GF-D8 (cell line): ENCODE measurements around the gene NUTM2B.
"Not testable (repeated sequence)": the region's sequence is repeated elsewhere in the genome, so short reads cannot be mapped to it uniquely, and the experiment has no call there.

ENCODE experiments used
- DNase-seq: peaks from one replicate; lab custom pipeline; 2025; lab: John Stamatoyannopoulos, UW

The NUTM2B gene, protein sequence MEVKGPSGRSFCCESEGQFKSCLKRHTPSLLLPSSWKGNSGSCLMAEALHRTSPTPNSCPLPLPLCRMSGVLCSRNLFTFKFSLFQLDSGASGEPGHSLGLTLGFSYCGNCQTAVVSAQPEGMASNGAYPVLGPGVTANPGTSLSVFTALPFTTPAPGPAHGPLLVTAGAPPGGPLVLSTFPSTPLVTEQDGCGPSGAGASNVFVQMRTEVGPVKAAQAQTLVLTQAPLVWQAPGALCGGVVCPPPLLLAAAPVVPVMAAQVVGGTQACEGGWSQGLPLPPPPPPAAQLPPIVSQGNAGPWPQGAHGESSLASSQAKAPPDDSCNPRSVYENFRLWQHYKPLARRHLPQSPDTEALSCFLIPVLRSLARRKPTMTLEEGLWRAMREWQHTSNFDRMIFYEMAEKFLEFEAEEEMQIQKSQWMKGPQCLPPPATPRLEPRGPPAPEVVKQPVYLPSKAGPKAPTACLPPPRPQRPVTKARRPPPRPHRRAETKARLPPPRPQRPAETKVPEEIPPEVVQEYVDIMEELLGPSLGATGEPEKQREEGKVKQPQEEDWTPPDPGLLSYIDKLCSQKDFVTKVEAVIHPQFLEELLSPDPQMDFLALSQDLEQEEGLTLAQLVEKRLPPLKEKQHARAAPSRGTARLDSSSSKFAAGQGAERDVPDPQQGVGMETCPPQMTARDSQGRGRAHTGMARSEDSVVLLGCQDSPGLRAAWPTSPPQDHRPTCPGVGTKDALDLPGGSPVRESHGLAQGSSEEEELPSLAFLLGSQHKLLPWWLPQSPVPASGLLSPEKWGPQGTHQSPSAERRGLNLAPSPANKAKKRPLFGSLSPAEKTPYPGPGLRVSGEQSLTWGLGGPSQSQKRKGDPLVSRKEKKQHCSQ

DNA sequence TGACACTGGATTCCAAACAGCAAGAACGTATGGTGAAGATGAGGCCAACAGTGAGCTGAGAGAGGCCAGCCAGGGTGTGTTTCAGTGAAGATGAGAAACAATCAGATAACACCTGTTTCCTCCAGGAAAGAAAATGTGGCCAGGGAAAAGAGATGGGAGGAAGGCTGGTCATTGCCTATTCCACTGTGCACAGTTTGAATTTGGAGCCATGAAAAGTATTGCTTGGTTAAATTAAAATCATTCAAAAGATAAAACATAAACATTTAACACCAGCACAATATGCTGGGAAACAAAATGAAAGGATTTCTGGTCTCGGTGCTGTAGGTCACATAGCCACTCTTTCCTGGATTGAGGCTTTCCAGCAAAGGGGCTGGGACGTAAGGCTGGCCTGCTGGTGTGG lies at the start of gene NUTM2B:
Gene NUTM2B (plus strand): TSS at position 301 of the 400 bp plus-strand sequence. CDS start 383 bp downstream, outside the sequence.
- not testable (repeated sequence) for DNase-seq

DNA sequence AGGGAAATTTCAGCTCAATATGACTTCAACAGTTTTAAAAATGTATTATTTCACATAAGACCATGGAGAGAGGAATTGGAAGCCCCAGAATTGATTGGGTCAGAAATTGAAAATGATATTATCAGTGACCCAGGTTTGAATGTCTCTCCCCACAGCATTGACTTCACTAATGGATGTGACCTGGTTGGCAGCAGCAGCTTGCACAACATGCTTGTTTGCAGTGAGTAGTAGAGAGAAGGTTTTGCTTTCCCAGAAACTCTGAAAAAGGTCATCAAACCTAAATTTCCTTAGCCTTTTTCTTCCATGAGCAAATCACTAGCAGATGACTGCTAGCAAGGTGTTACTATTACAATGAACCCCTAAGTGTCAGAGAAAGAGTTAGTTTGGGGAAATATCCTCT lies 39.7 kb upstream of the NUTM2B start:
- DNase-seq = not testable (repeated sequence)

DNA sequence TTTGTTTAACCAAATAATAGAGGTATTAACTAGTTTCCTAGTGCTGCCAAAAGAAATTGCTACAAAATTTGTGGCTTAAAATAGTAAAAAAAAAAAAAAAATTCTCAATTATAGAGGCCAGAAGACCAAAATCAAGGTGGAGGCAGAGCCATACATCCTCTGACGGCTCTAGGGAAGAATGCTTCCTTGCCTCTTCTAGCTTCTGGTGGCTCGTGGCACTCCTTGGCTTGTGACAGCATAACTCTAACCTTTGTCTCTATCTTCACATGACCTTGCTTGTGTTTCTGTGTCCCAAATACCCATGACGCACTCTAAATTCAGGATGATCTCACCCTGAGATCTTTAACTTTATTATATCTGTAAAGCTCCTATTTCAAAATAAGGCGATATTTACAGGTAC lies 38.3 kb upstream of the NUTM2B start:
- not testable (repeated sequence) for DNase-seq

DNA sequence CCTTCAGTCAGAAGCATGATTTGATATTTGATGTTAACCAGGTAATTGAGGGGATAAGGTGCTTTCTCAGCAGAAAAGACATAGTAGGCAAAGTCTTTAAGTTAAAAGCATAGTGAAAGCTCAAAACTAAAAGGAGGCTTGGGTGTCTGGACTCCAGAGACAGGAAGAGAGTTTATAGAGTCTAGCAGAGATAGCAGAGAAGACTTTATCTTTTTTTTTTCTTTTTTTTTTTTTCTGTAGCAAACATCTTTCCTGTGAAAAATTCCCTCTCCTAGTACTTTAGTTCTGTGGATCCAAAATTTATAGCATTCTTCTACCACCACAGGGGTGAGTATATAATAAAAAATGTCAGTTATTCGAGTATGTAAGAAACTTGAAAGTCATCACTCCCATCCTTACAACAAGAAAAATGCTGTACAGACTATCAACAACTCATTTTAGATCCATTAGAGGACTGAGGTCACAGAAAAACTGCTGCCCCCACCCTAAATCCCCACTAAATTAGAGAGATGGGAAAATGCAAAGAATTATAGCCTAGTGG lies 33.7 kb upstream of the NUTM2B start:
- DNase-seq = not testable (repeated sequence)

DNA sequence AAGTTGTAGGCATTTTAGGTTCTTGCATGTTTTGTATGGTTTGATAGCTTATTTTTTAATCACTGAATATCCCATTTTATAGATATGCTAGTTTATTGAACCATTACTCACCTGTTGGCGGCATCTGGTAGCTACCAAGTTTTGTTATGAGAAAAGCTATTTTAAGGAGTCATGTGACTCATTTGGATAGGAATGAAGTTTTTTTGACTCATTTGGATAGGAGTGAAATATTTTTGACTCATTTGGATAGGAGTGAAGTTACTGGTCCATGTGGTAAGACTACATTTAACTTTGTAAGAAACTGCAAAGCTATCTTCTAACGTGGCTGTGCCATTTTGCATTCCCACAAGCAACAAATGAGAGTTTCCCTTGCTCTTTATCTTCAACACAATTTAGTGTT lies 28.1 kb upstream of the NUTM2B start:
- DNase-seq = not testable (repeated sequence)

DNA sequence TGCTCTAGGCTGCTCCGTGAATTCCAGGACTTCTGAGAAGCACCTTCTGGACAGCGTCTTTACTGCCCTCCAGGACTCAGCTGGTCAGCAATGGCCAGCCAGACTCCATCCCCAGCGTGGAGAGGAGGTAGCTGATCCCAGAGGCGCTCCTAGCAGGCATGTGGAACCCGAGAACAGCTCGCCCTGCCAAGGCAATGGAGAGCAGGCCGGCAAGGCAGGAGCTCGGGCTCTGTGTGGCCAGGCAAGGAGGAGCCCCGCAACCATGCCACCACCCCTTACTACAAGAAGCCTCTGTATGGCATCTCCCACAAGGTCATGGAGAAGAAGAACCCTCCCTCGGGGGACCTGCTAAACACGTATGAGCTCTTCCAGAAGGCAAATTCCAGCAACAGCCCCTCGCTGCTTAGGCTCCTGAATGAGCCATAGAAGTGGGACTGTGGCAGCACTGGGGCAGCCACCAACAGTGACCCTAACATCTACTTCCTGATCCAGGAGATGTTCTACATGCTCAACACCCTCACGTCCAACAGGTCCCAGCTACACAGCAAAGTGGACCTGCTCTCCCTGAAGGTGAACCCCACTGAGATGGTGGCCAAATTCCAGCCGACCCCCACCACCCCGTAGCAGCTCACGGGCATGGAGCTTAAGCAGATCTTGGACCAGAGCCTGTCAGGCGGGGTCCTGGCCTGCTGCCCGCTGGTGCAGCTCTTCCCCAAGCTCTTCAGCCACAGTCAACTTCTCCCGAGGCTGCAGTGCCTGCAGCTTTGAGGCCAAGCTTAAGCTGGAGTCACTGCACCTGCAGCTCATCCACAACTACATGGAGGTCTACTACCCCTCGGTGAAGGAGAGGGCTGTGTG lies 19.8 kb upstream of the NUTM2B start:
- not testable (repeated sequence) for DNase-seq

DNA sequence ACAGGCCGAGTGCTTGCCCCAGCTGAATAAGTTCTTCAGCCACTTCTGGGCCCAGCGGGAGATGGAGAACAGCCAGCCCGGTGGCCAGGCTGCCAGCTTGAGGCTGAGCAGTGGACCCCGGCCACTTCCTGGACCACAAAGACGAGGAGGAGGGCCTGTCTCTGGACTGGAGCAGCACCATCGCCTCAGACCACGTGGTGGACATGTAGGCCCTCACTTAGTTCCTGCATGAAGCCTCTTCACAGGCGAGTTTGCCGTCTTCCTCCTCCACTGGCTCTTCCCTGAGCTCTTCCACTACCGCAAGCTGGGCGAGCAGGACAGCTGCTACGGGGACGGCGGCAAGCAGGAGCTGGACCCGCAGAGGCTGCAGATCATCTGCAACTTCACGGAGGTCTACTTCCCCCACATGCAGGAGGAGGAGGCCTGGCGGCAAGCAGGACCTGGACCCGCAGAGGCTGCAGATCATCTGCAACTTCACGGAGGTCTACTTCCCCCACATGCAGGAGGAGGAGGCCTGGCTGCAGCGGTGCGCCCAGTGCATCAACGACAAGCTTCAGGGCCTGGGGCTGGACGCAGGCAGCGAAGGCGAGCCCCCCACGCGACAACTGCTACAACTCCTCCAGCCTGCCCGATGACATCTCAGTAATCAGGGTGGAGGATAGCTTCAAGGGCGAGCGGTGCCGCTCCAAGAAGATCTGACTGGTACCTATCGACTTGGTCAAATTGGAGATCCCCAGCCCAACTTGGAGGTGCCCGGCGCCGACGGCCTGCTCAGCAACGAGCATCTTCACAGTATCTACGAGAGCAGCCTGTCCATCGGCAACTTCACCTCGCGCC lies 18.9 kb upstream of the NUTM2B start:
- not testable (repeated sequence) for DNase-seq

DNA sequence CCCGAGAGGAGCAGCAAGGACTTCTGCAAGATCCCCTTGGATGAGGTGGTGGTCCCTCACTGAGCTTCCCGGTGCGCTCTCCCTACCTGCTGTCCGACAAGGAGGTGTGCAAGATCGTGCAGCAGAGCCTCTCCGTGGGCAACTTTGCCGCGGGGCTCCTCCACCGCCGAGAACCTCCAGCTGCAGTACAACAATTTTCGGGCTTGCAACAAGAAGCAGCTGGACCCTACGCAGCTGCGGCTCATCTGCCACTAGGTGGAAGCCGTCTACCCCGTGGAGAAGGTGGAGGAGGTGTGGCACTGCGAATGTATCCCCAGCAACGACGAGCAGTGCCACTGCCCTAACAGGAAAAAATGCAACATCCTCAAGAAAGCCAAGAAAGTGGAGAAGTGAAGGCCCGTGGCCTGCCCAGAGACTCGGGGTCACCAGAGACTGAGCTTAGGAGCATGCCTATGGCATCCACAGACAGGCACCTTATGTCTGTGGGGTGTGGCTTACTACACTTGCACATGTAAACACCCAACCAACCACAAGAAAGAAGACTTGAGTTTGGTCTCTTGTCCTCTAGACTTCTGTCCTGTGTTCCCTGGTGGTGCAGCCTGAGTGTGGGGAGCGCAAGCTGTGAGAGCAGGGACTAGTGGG lies 17.9 kb upstream of the NUTM2B start:
- not testable (repeated sequence) for DNase-seq

DNA sequence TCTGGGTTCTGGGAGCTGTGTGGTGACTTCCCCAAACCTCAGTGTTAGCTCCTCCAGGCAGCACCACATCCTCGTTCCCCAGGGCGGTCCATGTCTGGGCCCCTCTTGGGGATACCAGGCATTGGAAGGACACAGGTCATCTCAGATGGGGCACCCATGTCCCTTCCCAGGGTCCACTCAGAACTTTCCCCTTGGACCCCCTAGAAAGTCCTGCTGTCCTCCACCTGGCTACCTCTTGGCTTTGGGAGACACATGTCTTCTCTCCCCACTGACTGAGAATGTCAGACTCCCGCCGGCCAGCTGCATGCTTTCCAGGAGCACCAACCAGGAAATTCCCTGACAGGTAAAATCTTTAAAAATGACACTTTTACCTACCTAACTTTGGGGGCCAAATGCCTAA lies 16.4 kb upstream of the NUTM2B start:
- not testable (repeated sequence) for DNase-seq

DNA sequence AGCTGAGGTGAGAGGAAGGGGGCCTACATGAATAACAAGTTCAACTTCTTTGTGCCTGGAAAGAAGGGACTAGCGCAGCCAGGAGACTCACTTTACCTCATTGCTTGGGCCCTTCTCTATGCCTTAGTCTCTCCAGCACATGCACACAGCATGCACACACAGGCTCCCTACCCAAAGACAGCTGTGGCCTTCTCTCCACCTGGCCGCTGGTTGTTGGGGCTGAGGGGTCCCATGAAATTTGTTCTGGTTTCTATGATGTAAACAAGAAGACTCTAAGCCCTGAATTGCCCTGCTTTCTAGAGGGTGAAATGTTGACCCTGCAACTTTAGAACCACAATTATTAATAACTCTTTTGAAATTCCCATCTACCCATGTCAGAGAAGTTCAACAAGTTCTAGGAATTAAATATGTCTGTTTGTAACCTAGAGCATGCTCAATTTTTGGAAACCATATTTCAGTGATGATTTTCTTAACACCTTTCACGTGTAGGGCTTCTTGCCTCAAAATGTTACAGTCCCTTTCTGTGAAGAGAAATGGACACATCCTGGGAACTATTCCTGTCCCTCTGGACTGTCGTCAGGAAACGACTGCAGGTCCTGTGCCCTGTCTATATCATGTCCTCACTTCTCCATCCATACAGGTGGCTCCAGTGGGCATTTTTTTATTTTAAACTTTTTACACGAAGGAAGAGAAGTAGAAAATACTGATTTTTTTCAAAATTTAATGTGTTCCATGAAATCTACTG lies 15.4 kb upstream of the NUTM2B start:
- DNase-seq = not testable (repeated sequence)

DNA sequence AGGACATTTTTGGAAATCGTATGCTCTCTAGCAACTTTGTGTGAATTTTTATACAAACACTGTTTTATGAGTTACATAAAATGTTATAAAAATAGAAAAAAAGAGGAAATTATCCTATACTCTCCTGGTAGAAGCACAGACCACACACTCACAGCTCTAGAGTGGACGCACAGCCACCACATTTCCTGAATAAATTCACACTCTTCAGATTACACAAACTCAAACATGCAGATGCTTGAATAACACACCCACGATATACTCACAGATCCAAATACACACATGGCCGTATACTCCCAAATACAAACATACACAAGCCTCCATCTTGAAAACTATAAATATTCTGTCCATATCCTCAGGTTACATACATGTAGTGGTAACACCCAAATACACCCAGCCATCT lies 14.2 kb upstream of the NUTM2B start:
- DNase-seq = not testable (repeated sequence)

DNA sequence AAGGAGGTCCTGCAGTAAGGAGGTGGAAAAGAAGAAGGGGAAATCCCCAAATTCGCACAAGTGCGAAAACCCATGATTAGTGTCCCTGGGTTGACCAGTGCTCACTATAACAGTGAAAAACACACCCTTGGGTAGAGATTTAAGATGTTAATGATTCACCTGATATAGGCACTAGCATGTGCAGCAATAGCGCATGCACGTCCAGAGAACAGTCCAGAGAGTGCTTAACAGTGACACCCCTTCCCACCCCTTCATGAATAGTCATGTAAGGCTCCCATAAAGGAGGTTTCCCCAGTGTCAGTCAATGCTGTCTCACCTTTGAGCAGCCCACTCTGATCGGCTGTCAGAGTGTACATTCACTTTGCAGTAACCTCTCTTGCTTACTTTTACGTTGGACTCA lies 6.4 kb upstream of the NUTM2B start:
- DNase-seq = not testable (repeated sequence)

DNA sequence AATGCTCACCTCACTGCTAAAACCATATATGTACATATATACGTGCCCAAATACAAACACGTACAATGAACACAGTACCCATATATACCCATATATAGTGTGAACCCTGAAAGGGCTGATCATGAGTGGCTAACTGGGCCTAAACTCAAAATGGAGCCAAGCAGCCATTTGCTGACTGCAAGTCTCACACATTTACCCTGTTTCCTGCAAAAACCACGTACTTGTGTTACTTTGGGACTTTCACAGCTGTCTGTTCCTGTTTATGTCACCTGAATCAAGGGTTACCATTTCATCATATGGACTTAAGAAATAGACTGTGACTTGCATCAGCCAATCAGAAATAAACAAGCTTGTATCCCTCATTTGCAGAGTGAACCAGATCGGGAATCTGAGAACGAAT lies 5.9 kb upstream of the NUTM2B start:
- DNase-seq = not testable (repeated sequence)

DNA sequence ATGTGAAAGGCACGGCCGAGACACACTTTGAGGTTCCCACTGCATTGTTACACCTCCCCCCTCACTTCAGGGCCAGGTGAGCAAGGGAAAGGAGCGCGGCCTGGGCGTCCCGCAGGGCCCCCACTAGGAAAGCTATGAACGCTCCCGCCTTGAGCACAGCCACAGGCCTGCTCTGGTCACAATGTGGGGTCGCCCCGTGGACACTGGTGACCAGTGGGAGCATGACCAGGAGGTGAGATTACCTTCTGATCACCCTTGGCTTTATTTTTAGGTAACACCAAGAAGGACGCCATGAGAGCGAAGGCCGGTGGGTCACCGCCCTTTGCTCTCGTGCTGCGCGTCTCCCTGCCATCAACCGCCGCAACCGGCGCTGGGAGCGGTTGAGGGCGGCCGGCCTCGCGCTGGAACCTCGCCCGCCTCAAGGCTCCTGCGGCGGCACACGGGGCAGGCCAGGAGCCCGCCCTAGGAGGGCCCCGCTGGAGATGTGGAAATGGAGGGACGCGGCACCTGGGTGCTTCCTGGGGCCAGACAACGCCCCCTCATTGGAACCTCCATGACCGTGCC lies 2.6 kb upstream of the NUTM2B start:
- not testable (repeated sequence) for DNase-seq

DNA sequence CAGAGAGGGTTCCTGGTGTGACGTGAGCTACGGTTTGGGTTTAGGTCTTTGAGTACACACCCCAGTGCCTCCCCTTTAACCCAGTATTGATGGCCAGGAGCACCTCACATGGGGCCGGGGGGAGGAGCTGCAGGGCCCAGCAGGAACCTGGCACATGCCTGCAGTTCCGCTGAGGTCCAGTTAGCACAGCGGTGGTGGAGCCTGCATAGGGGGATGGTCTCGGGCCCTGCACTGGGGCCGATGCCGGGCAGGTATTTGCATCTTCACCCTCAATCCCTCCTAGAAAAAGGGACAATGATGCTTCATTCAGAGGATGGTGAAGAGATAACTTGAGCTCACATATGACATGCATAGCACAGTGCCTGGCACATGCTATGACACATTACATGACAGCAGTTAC lies 4.0 kb downstream of the NUTM2B start:
- DNase-seq = not testable (repeated sequence)

DNA sequence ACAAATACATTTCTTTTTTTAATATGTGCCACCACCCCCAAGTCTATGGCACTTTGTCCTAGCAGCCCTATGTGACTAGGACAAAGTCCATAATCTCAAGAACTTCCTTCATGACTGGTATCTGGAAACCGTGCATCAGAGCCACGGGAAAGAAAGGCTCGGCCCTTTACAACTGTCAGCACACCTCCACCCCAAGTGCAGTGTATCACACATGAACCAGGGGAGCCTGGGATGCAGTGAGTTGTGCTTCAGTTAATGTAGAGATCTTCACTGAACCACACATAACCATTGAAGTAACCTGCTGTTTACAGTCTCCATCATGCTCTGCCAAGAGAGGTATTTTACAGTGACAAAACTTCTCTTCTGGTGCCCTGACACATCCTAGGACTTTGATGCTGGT lies 11.9 kb downstream of the NUTM2B start:
- DNase-seq = not testable (repeated sequence)

DNA sequence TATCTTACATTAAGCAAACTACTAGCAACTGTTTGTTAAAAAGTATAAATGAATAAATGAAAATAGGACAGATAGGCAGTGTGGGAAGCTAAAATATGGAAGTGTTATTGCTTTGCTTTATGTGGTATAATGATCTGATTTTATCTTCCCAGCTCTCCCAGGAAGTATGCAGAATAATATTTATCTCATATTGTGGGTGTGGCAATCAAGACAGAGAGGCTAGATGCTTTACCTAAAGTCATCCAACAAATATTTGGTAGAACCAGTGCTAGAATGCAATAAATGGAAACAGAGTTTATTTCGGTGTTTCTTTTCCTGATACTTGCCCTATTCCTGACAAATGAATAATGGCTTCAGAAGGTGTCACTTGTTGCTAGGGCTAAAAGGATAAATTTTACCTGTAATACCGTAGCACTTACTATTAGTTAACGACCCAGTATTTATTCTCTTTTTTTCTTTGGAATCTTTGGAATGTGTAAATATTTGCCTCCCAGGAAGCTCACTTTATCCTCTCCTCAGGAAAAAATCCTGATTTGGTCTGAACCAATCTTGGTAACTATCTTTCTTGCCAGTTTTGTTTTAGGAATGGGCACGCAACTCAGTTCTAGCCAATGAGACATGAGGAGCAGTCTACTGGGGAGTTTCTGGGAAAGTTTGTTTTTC lies 14.0 kb downstream of the NUTM2B start:
- DNase-seq = not testable (repeated sequence)

DNA sequence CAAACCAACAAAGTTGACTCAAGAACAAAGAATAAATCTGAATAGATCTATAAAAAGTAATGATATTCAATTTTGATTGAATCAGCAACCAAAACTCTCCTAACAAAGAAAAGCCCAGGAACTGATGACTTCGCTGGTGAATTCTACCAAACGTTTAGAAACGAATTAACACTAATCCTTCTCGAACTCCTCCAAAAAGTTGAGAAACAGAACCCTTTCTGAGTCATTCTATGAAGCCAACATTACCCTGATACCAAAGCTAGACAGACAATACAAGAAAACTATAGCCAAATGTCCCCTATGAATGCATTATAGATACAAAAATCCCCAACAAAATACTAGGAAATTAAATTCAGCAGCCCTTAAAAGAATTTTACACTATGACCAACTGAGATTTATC lies 17.0 kb downstream of the NUTM2B start:
- DNase-seq = not testable (repeated sequence)
